IMR-90 (cell line): ENCODE data around the gene LRRC55. TPM values are rescaled to one million over a fixed set of nuclear protein-coding genes. Genes with fewer than 3 reads are reported as not detected.

ENCODE experiments used
- ATAC-seq: fragments of 200-7000 bp; cut with Tn5 transposase; 2 replicates; pipeline ENCODE4 v1.9.1; 2020; ENCODE audit warnings: low read depth, mild to moderate bottlenecking, moderate library complexity
- BruUV-seq: library from RNA; stranded (reverse); fragments of 400-500 nt; replicated peaks from 2 replicates; lab custom pipeline; 2021; lab: Mats Ljungman, UMichigan
- CTCF ChIA-PET: fragments of 300-600 bp; formaldehyde crosslinking; extraction: SDS; loops from one replicate; lab custom pipeline; 2021; ENCODE audit warnings: antibody characterized with exemption; lab: Yijun Ruan, JAX
- POLR2A ChIA-PET: fragments of 300-600 bp; sonication (Branson Sonifier 250); formaldehyde crosslinking; loops from one replicate; lab custom pipeline; 2022; ENCODE audit warnings: antibody characterized with exemption; ENCODE audit not compliant: unreplicated experiment; lab: Charles Lee
- DNase-seq: peaks from one replicate; pipeline ENCODE4 v3.0.0; 2013
- H2AFZ ChIP-seq: replicated peaks from 2 replicates; pipeline ENCODE3; 2013; ENCODE audit warnings: low read length, mild to moderate bottlenecking; ENCODE audit not compliant: poor library complexity
- H2AK5ac ChIP-seq: 2 replicates; pipeline ENCODE4 v1.6.1; 2013; ENCODE audit warnings: low read depth, low read length, inconsistent platforms
- H2AK9ac ChIP-seq: replicated peaks from 2 replicates; pipeline ENCODE3; 2013; ENCODE audit warnings: mild to moderate bottlenecking, low read depth, low read length, moderate library complexity; ENCODE audit not compliant: poor library complexity
- H2BK120ac ChIP-seq: 2 replicates; pipeline ENCODE4 v1.6.1; 2013; ENCODE audit warnings: low read depth, low read length, inconsistent platforms
- H2BK15ac ChIP-seq: 3 replicates; pipeline ENCODE4 v1.6.1; 2013; ENCODE audit warnings: low read depth, low read length, inconsistent platforms
- H2BK20ac ChIP-seq: 2 replicates; pipeline ENCODE4 v1.6.1; 2013; ENCODE audit warnings: low read depth, mild to moderate bottlenecking, inconsistent platforms, low read length, moderate library complexity
- H2BK5ac ChIP-seq: 2 replicates; pipeline ENCODE4 v1.6.1; 2013; ENCODE audit warnings: mild to moderate bottlenecking, low read depth, low read length, inconsistent platforms; ENCODE audit not compliant: poor library complexity, severe bottlenecking
- H3K14ac ChIP-seq: replicated peaks from 2 replicates; pipeline ENCODE4 v1.6.1; 2013; ENCODE audit warnings: low read depth, low read length, inconsistent platforms
- H3K18ac ChIP-seq: 2 replicates; pipeline ENCODE4 v1.6.1; 2013; ENCODE audit warnings: low read depth, low read length, control low read depth
- H3K23ac ChIP-seq: 2 replicates; pipeline ENCODE4 v1.6.1; 2013; ENCODE audit warnings: low read depth, low read length, inconsistent platforms
- H3K27ac ChIP-seq: 2 replicates; pipeline ENCODE4 v1.5.1; 2013; ENCODE audit warnings: mild to moderate bottlenecking, control low read depth, low read length; ENCODE audit not compliant: insufficient read depth
- H3K27me3 ChIP-seq: 2 replicates; pipeline ENCODE4 v1.6.1; 2013; ENCODE audit warnings: low read length; ENCODE audit not compliant: control insufficient read depth, insufficient read depth
- H3K36me3 ChIP-seq: 2 replicates; pipeline ENCODE4 v1.6.1; 2013; ENCODE audit warnings: low read length, mixed read lengths; ENCODE audit not compliant: control insufficient read depth, insufficient read depth
- H3K4ac ChIP-seq: 2 replicates; pipeline ENCODE4 v1.6.1; 2013; ENCODE audit warnings: low read depth, low read length, inconsistent platforms
- H3K4me1 ChIP-seq: 2 replicates; pipeline ENCODE4 v1.6.1; 2013; ENCODE audit warnings: low read length, mixed read lengths; ENCODE audit not compliant: control insufficient read depth, insufficient read depth
- H3K4me2 ChIP-seq: 2 replicates; pipeline ENCODE4 v1.6.1; 2013; ENCODE audit warnings: low read depth, mild to moderate bottlenecking, control low read depth, low read length, moderate library complexity
- H3K4me3 ChIP-seq: 2 replicates; pipeline ENCODE4 v1.5.1; 2013; ENCODE audit warnings: low read depth, mild to moderate bottlenecking, control low read depth, low read length, moderate library complexity; ENCODE audit not compliant: insufficient read depth
- H3K56ac ChIP-seq: 2 replicates; pipeline ENCODE4 v1.6.1; 2013; ENCODE audit warnings: low read length, inconsistent platforms; ENCODE audit not compliant: insufficient read depth; ENCODE audit errors: extremely low read depth
- H3K79me1 ChIP-seq, 2 experiments: 2 replicates each; pipeline ENCODE4 v1.6.1; 2013; ENCODE audit warnings: low read length in 2 of 2, inconsistent platforms in 1 of 2, low read depth in 1 of 2
- H3K9ac ChIP-seq: 2 replicates; pipeline ENCODE4 v1.6.1; 2013; ENCODE audit warnings: low read depth, low read length, control low read depth
- H3K9me1 ChIP-seq: 2 replicates; pipeline ENCODE4 v1.6.1; 2013; ENCODE audit warnings: low read length, inconsistent platforms; ENCODE audit not compliant: insufficient read depth
- H3K9me3 ChIP-seq: 2 replicates; pipeline ENCODE4 v1.6.1; 2013; ENCODE audit warnings: low read length; ENCODE audit not compliant: control insufficient read depth, insufficient read depth
- H4K20me1 ChIP-seq: 2 replicates; pipeline ENCODE4 v1.6.1; 2013; ENCODE audit warnings: low read length, inconsistent platforms; ENCODE audit not compliant: insufficient read depth
- H4K5ac ChIP-seq: 2 replicates; pipeline ENCODE4 v1.6.1; 2013; ENCODE audit warnings: mild to moderate bottlenecking, low read depth, low read length, control low read depth
- H4K8ac ChIP-seq, 2 experiments: 2 replicates each; pipeline ENCODE4 v1.6.1; 2013; ENCODE audit warnings: low read depth in 2 of 2, low read length in 2 of 2, control low read depth in 1 of 2, inconsistent platforms in 1 of 2
- H4K91ac ChIP-seq: 2 replicates; pipeline ENCODE4 v1.6.1; 2013; ENCODE audit warnings: low read depth, low read length, inconsistent platforms; ENCODE audit not compliant: insufficient read depth
- BHLHE40 ChIP-seq: fragments of 150-350 bp; IDR thresholded peaks from 2 replicates; pipeline ENCODE4 v1.6.1; 2016; ENCODE audit warnings: mild to moderate bottlenecking, low read depth, low read length
- CEBPB ChIP-seq: IDR thresholded peaks from 2 replicates; pipeline ENCODE4 v1.6.1; 2012; ENCODE audit warnings: low read depth, low read length, improper control_type of control experiment
- MAFK ChIP-seq: IDR thresholded peaks from 2 replicates; pipeline ENCODE4 v1.6.1; 2012; ENCODE audit warnings: low read depth, low read length, improper control_type of control experiment
- MAZ ChIP-seq: IDR thresholded peaks from 2 replicates; pipeline ENCODE4 v1.6.1; 2012; ENCODE audit warnings: low read depth, mild to moderate bottlenecking, low read length, improper control_type of control experiment, moderate library complexity, borderline replicate concordance
- MXI1 ChIP-seq: IDR thresholded peaks from 2 replicates; pipeline ENCODE4 v1.6.1; 2012; ENCODE audit warnings: low read depth, mild to moderate bottlenecking, low read length, moderate library complexity, borderline replicate concordance
- NFE2L2 ChIP-seq: fragments of 150-350 bp; IDR thresholded peaks from 2 replicates; pipeline ENCODE4 v1.6.1; 2016; ENCODE audit warnings: low read depth, mild to moderate bottlenecking, low read length
- POLR2A ChIP-seq: IDR thresholded peaks from 2 replicates; pipeline ENCODE4 v1.6.1; 2012; ENCODE audit warnings: mild to moderate bottlenecking, low read depth, low read length
- RAD21 ChIP-seq: IDR thresholded peaks from 2 replicates; pipeline ENCODE4 v1.6.1; 2012; ENCODE audit warnings: low read length, improper control_type of control experiment
- RCOR1 ChIP-seq: IDR thresholded peaks from 2 replicates; pipeline ENCODE4 v1.6.1; 2012; ENCODE audit warnings: mild to moderate bottlenecking, low read length, improper control_type of control experiment; ENCODE audit not compliant: insufficient replicate concordance
- RFX5 ChIP-seq: IDR thresholded peaks from 2 replicates; pipeline ENCODE4 v1.8.0; 2012; ENCODE audit warnings: low read depth, mild to moderate bottlenecking, low read length, moderate library complexity
- SMC3 ChIP-seq: fragments of 150-350 bp; IDR thresholded peaks from 2 replicates; pipeline ENCODE4 v1.6.1; 2016; ENCODE audit warnings: low read depth, mild to moderate bottlenecking, antibody characterized with exemption, low read length, moderate library complexity
- WGBS, 2 experiments: methylation state at CpG; one replicate each; pipeline versions ENCODE4 v1.1.5 to v1.1.7; 2013; ENCODE audit warnings: missing lambda C conversion rate in 2 of 2; ENCODE audit not compliant: insufficient read length in 1 of 2; ENCODE audit errors: extremely low coverage in 2 of 2; 5-methylcytosine and 5-hydroxymethylcytosine counted together
- dilution Hi-C: fragments of 300-500 bp; cut with HindIII; formaldehyde crosslinking; loops from one replicate; pipeline ENCODE4 v1.14.3; 2018; ENCODE audit warnings: low sequenced_read_pairs; ENCODE audit not compliant: unreplicated experiment
- in situ Hi-C: fragments of 300-500 bp; cut with MboI; formaldehyde crosslinking; loops from 3 replicates; pipeline ENCODE4 v1.14.3; 2019; ENCODE audit warnings: low sequenced_read_pairs, inconsistent platforms, mixed read lengths
- intact Hi-C: fragments of 100-400 bp; cut with micrococcal nuclease; formaldehyde crosslinking; loops from 2 replicates; pipeline ENCODE4 v1.10.0; 2022
- polyA plus RNA-seq, 3 experiments: library from polyadenylated mRNA; depleted of rRNA; stranded (reverse); fragments of >200 nt; gene quantifications; 2 replicates each; pipeline ENCODE4 v1.2.3, GENCODE V29; 2012; ENCODE audit warnings: low replicate concordance in 1 of 3
- total RNA-seq: library from RNA; depleted of rRNA; stranded (reverse); fragments of >200 nt; gene quantifications from 2 replicates; pipeline ENCODE4 v1.2.3, GENCODE V29; 2012
- TF ChIP-seq, protein P1 (sequence below): conservative IDR thresholded peaks from 2 replicates; pipeline ENCODE4 v1.5.1; 2012; ENCODE audit warnings: mild to moderate bottlenecking, low read depth, low read length, improper control_type of control experiment
- TF ChIP-seq, protein P2 (sequence below): fragments of 150-350 bp; IDR thresholded peaks from 2 replicates; pipeline ENCODE4 v1.6.1; 2017; ENCODE audit warnings: mild to moderate bottlenecking, antibody characterized with exemption, low read length, low read depth

LRRC55 gene
- total and polyA plus RNA-seq, 2 of the 4 experiments (the other 2 are of a cell fraction) = not detected

DNA sequence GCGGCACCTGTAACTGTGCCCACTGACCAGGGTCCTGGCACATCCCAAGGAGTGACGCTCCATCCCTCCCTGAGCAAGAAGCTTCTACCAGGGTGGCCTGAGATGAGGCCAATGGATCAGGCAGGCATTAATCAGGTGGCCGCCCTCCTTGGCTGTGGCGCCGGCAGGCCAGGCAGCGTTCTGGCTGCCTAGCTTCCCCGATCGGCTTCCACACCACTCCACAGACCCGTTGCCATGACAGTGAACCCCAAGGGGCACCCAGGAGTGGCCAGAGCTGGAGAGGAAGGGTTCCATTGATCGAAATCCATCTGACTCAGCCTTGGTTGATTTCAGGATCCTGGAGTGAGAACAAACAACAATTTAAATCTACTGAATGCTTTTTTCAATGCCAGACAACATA, 20.5 kb downstream of the LRRC55 start:
- Histone ChIP-seq H3K4ac (no peak overlapping the region), H3K27me3 (peaks cover 39% of the 10 kb centered on the region), H3K4me3 (no peak overlapping the region), H3K79me1 (no peaks in the 10 kb centered on the region), H2AFZ (no peak overlapping the region), H3K23ac (no peak overlapping the region), H4K8ac (no peak overlapping the region), H2AK9ac (no peak overlapping the region), H4K20me1 (no peaks in the 10 kb centered on the region), H4K91ac (no peak overlapping the region), H2BK5ac (no peak overlapping the region), H3K4me2 (no peak overlapping the region), H3K36me3 (no peaks in the 10 kb centered on the region), H3K18ac (no peak overlapping the region), H2BK20ac (no peak overlapping the region), H3K14ac (no peak overlapping the region), H2BK15ac (no peak overlapping the region), H4K5ac (no peak overlapping the region), H2BK120ac (no peak overlapping the region), H3K4me1 (no peaks in the 10 kb centered on the region; the same call in 1 of the 2 replicates), H3K56ac (no peak overlapping the region), H2AK5ac (no peak overlapping the region), H3K9me3 (no peaks in the 10 kb centered on the region), H3K9ac (no peak overlapping the region), H3K9me1 (peaks cover 3% of the 10 kb centered on the region; the same call in 1 of the 2 replicates), H3K27ac (no peak overlapping the region)
- in situ Hi-C loops = no loop called here
- ATAC-seq (no peak), DNase-seq (no peak)
- ChIA-PET POLR2A (no interaction called here), CTCF (interaction anchor here (0.8 kb wide), 1 partner anchor 12 kb away, joined by 3 read pairs; no protein-coding TSS in a partner anchor)
- WGBS, 2 experiments = no CpG with 5 or more reads among the region's 10 CpGs
- TF ChIP-seq RFX5 (no peak), RAD21 (no peak), MAFK (no peak), SMC3 (no peak), POLR2A (no peak), BHLHE40 (no peak), RCOR1 (no peak), MAZ (no peak), NFE2L2 (no peak), MXI1 (no peak), CEBPB (no peak)
- TF ChIP-seq, protein P1, sequence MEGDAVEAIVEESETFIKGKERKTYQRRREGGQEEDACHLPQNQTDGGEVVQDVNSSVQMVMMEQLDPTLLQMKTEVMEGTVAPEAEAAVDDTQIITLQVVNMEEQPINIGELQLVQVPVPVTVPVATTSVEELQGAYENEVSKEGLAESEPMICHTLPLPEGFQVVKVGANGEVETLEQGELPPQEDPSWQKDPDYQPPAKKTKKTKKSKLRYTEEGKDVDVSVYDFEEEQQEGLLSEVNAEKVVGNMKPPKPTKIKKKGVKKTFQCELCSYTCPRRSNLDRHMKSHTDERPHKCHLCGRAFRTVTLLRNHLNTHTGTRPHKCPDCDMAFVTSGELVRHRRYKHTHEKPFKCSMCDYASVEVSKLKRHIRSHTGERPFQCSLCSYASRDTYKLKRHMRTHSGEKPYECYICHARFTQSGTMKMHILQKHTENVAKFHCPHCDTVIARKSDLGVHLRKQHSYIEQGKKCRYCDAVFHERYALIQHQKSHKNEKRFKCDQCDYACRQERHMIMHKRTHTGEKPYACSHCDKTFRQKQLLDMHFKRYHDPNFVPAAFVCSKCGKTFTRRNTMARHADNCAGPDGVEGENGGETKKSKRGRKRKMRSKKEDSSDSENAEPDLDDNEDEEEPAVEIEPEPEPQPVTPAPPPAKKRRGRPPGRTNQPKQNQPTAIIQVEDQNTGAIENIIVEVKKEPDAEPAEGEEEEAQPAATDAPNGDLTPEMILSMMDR = no peak
- TF ChIP-seq, protein P2, sequence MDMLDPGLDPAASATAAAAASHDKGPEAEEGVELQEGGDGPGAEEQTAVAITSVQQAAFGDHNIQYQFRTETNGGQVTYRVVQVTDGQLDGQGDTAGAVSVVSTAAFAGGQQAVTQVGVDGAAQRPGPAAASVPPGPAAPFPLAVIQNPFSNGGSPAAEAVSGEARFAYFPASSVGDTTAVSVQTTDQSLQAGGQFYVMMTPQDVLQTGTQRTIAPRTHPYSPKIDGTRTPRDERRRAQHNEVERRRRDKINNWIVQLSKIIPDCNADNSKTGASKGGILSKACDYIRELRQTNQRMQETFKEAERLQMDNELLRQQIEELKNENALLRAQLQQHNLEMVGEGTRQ = no peak
- intact Hi-C loops = no loop called here
- dilution Hi-C loops = no loop called here
- BruUV-seq = no TSS peak
